Thyroid gland (tissue), 4 donors: ENCODE results near the gene DISP1. TPM values are rescaled to one million over a fixed set of nuclear protein-coding genes. Genes with fewer than 3 reads are reported as not detected.
A peak's percentile ranks its signal among the peaks of the same experiment; 100 is the strongest.

Source experiments
- DNase-seq, 2 donors: peaks; one replicate each; pipeline ENCODE4 v3.0.0-alpha.2; 2019
- H3K27ac ChIP-seq, 3 donors: fragments of 200-600 bp; sonication (generic); 1 replicate in 2 of 3; 2 replicates in 1 of 3; pipeline ENCODE4 v1.5.1; 2016 to 2019; ENCODE audit warnings: mild to moderate bottlenecking in 1 of 3, moderate library complexity in 1 of 3
- H3K27me3 ChIP-seq: fragments of 200-600 bp; sonication (generic); one replicate; pipeline ENCODE4 v1.5.1; 2019
- H3K36me3 ChIP-seq, 2 donors: fragments of 200-600 bp; sonication (generic); one replicate each; pipeline ENCODE4 v1.5.1; 2016 to 2019
- H3K4me1 ChIP-seq, 2 donors: fragments of 200-600 bp; sonication (generic); one replicate each; pipeline ENCODE4 v1.5.1; 2017 to 2019
- H3K4me3 ChIP-seq, 3 donors: fragments of 200-600 bp; sonication (generic); replicated peaks in 1 of 3; 1 replicate in 2 of 3; 2 replicates in 1 of 3; pipeline ENCODE4 v1.5.1; 2016; ENCODE audit warnings: mild to moderate bottlenecking in 1 of 3
- H3K9me3 ChIP-seq: fragments of 200-600 bp; sonication (generic); one replicate; pipeline ENCODE4 v1.5.1; 2017
- POLR2A ChIP-seq, 2 donors: fragments of 450-650 bp; IDR thresholded peaks; one replicate each; pipeline ENCODE4 v1.6.1; 2017; ENCODE audit warnings: antibody characterized with exemption in 2 of 2, mild to moderate bottlenecking in 2 of 2, moderate library complexity in 1 of 2
- WGBS, 2 donors: methylation state at CpG; one replicate each; pipeline ENCODE4 v1.1.5; 2017; 5-methylcytosine and 5-hydroxymethylcytosine counted together
- intact Hi-C: fragments of 100-400 bp; cut with DNase I; formaldehyde crosslinking; loops from one replicate; pipeline ENCODE4 v1.15.1; 2023
- total RNA-seq, 4 donors: library from RNA; depleted of rRNA; stranded (reverse); fragments of >200 nt; gene quantifications; one replicate each; pipeline ENCODE4 v1.2.3, GENCODE V29; 2016
- TF ChIP-seq, protein P1 (sequence below), 6 experiments: fragments of 200-600 bp in 3 of 6; fragments of 450-650 bp in 3 of 6; sonication (generic) in 3 of 6; IDR thresholded peaks; one replicate each; pipeline ENCODE4 v1.5.1; 2016 to 2019; ENCODE audit warnings: antibody characterized with exemption in 6 of 6, mild to moderate bottlenecking in 2 of 6, inconsistent platforms in 1 of 6, moderate library complexity in 1 of 6

The DISP1 gene
- total RNA-seq, 4 donors from 2014 or later: 11.5 to 21.4 (median 15.9) TPM

DNA sequence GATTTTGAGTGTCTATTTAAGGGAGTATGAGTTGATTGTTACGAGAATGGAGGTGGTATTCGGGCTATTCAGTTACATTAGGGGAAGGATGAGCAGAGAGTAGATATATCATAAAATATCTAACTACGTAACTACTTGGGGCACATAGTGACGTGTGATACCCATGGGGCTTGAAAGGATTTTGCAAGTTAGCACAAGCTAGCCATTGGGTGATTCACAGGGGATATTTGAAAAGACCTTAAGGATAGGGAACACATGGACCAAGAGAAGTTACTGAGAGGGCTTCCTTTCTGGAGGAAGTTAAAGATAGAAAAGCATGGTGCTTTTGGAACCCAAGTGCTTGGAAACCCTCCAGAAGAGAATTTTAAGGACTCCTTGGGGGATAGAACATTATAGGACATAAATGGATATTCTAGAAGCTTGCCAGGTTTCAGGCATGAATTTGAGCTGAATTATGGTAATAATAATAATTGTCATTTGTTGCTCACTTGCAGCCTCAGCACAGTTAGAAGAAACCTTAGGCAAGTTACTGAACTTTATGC, 5.4 kb downstream of the DISP1 start:
- TF ChIP-seq, protein P1, sequence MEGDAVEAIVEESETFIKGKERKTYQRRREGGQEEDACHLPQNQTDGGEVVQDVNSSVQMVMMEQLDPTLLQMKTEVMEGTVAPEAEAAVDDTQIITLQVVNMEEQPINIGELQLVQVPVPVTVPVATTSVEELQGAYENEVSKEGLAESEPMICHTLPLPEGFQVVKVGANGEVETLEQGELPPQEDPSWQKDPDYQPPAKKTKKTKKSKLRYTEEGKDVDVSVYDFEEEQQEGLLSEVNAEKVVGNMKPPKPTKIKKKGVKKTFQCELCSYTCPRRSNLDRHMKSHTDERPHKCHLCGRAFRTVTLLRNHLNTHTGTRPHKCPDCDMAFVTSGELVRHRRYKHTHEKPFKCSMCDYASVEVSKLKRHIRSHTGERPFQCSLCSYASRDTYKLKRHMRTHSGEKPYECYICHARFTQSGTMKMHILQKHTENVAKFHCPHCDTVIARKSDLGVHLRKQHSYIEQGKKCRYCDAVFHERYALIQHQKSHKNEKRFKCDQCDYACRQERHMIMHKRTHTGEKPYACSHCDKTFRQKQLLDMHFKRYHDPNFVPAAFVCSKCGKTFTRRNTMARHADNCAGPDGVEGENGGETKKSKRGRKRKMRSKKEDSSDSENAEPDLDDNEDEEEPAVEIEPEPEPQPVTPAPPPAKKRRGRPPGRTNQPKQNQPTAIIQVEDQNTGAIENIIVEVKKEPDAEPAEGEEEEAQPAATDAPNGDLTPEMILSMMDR (IDR thresholded peaks at IDR 0.05): no peak
- no peak for TF ChIP-seq POLR2A (IDR thresholded peaks at IDR 0.05)
- Histone ChIP-seq H3K4me1 (peaks cover 25 to 36% of the 10 kb centered on the region in 2 donors), H3K4me3 (no peak overlapping the region), H3K36me3 (no peaks in the 10 kb centered on the region), H3K27me3 (no peaks in the 10 kb centered on the region), H3K27ac (no peak overlapping the region), H3K9me3 (no peaks in the 10 kb centered on the region)
- 87 to 96% methylated on average over 4 of the region's 4 CpGs for WGBS, 2 donors
- intact Hi-C loops: no loop called here
- no peak for DNase-seq

DNA sequence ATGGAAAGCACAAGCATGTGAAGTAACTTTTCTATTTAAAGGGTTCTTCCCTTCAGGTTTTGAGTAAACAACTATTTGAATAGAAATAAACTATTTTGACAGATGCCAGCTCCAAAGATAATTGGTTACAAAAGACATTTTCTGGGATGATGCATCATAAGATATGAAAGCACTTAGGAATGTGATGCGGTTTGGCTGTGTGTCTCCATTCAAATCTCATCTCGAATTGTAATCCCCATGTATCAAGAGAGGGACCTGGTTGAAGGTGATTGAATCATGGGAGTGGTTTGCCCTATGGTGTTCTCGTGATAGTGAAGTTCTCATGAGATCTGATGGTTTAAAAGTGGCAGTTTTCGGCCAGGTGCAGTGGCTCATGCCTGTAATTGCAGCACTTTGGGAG, 6.4 kb downstream of the DISP1 start:
- H3K9me3 ChIP-seq: no peaks in the 10 kb centered on the region

DNA sequence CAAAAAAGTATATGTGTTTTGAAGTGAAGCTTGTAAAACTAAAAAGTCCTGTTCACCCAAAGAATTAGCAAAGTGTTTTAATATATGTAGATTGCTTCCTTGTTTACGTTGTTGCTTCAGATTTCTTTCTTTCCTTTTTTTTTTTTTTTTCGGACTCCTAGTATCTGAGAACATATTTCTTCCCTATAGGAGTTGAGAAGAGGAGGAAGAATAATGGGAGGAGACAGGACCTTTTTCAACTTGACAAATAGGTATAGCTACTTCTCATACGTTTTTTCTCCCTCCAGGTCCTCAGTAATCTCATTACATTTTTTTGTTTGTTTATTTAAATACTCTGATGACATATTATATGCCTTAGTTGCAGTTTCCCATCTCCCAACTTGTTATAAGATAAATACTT, 8.9 kb downstream of the DISP1 start:
- Histone ChIP-seq H3K4me3 (no peak overlapping the region), H3K4me1 (peaks cover 8 to 15% of the 10 kb centered on the region in 2 donors), H3K27me3 (no peaks in the 10 kb centered on the region), H3K9me3 (no peaks in the 10 kb centered on the region), H3K27ac (no peak overlapping the region), H3K36me3 (no peaks in the 10 kb centered on the region)
- no peak for DNase-seq
- intact Hi-C loops: no loop called here
- WGBS, 2 donors: 87 to 90% methylated on average over 3 of the region's 3 CpGs
- TF ChIP-seq, protein P1 (IDR thresholded peaks at IDR 0.05): no peak
- TF ChIP-seq POLR2A (IDR thresholded peaks at IDR 0.05): no peak

More for the DNA sequence above, 6.4 kb downstream of the DISP1 start:
- Histone ChIP-seq H3K4me3 (no peak overlapping the region), H3K27ac (no peak overlapping the region), H3K27me3 (no peaks in the 10 kb centered on the region), H3K36me3 (no peaks in the 10 kb centered on the region), H3K4me1 (peaks cover 21 to 33% of the 10 kb centered on the region in 2 donors)
- intact Hi-C loops: no loop called here
- WGBS, 2 donors: 98% methylated on average over 4 of the region's 4 CpGs
- no peak for DNase-seq
- TF ChIP-seq, protein P1 (IDR thresholded peaks at IDR 0.05): no peak
- TF ChIP-seq POLR2A (IDR thresholded peaks at IDR 0.05): no peak

DNA sequence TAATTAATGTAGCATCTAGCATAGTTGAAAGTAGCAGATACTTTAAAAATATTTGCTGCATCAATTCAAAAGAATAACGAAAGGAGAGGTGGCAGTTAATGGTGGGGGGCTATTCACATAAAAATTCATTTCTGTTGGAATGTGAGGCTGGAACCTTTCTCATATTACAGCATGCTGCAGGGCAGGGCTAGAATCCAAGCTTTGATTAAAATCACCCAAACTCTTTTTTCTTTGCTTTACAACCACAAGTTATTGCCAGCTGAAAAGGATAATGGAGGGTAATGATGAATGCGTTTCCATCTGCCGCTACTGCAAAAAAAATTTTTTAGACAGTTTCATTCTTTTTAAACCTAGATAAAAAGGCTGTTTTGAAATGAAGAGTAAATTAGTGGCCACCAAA, 9.8 kb downstream of the DISP1 start:
- Histone ChIP-seq H3K9me3 (no peaks in the 10 kb centered on the region), H3K4me1 (peaks cover 7 to 21% of the 10 kb centered on the region in 2 donors), H3K36me3 (no peaks in the 10 kb centered on the region), H3K27me3 (no peaks in the 10 kb centered on the region), H3K27ac (no peak overlapping the region), H3K4me3 (no peak overlapping the region)
- intact Hi-C loops: no loop called here
- DNase-seq: no peak
- no peak for TF ChIP-seq POLR2A (IDR thresholded peaks at IDR 0.05)
- TF ChIP-seq, protein P1 (IDR thresholded peaks at IDR 0.05): no peak
- WGBS, 2 donors: 74 to 87% methylated on average over 3 of the region's 3 CpGs

DNA sequence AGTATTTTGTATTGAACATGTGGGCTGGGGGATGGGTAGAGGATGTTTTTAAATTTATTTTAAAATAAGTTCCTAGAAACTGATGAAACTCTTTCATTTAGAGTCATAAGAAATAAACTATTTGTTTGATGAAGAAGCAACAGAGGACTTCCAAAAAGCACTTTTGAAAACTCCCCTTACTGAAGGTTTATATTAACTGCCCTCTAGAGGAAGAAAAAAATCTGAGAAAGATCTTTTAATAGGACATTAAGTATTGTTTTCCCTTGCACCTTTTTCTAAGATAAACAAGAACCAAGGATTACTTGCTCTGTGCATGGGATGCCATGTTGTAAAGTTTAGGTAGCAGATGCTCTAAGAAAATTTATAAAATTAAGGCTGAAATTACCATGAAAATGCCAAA, 14.1 kb downstream of the DISP1 start:
- intact Hi-C loops: no loop called here
- H3K9me3 ChIP-seq: no peaks in the 10 kb centered on the region
- peaks cover 7 to 27% of the 10 kb centered on the region in 2 donors for H3K4me1 ChIP-seq
- H3K4me3 ChIP-seq: no peak overlapping the region
- DNase-seq: no peak
- no peaks in the 10 kb centered on the region for H3K36me3 ChIP-seq
- no peaks in the 10 kb centered on the region for H3K27me3 ChIP-seq
- TF ChIP-seq, protein P1 (IDR thresholded peaks at IDR 0.05): peak in 2 of 6 experiments; percentile 4 to 13
- no peak for TF ChIP-seq POLR2A (IDR thresholded peaks at IDR 0.05)
- no peak overlapping the region for H3K27ac ChIP-seq
